Fibroblast of the aortic adventitia (primary cell): ENCODE results near the gene FITM1. TPM values are rescaled to one million over a fixed set of nuclear protein-coding genes. Genes with fewer than 3 reads are reported as not detected.

ENCODE experiments used
- DNase-seq: peaks from one replicate; pipeline ENCODE4 v3.0.0-alpha.2; 2010; ENCODE audit warnings: low read depth
- H3K4me3 ChIP-seq: 2 replicates; pipeline ENCODE4 v1.5.1; 2011; ENCODE audit warnings: low read depth, mild to moderate bottlenecking, control low read depth, low read length, moderate library complexity
- CTCF ChIP-seq: IDR thresholded peaks from 2 replicates; pipeline ENCODE4 v1.5.1; 2011; ENCODE audit warnings: mild to moderate bottlenecking, low read length, control low read depth, inconsistent platforms; ENCODE audit not compliant: insufficient read depth
- total RNA-seq: library from RNA; depleted of rRNA; stranded (reverse); fragments of >200 nt; gene quantifications from 2 replicates; pipeline ENCODE4 v1.2.3, GENCODE V29; 2012; ENCODE audit warnings: low replicate concordance

The FITM1 gene
- total RNA-seq, 1 donor, result 0.18 TPM

GRCh38 chr14:24130717-24131548 lies 474 bp downstream of the FITM1 start:
- DNase-seq, result no peak
- no peak overlapping the region for H3K4me3 ChIP-seq
- TF ChIP-seq CTCF, result no peak

GRCh38 chr14:24131549-24131966 lies 1.1 kb downstream of the FITM1 start:
- TF ChIP-seq CTCF, result no peak
- no peak for DNase-seq

GRCh38 chr14:24132061-24132685 lies 1.7 kb downstream of the FITM1 start:
- DNase-seq, result no peak
- TF ChIP-seq CTCF, result no peak
- no peak overlapping the region for H3K4me3 ChIP-seq

More at GRCh38 chr14:24131549-24131966, 1.1 kb downstream of the FITM1 start:
- no peak overlapping the region for H3K4me3 ChIP-seq

GRCh38 chr14:24132976-24133375 lies 2.5 kb downstream of the FITM1 start:
- no peak for TF ChIP-seq CTCF
- no peak overlapping the region for H3K4me3 ChIP-seq
- no peak for DNase-seq

GRCh38 chr14:24133735-24134134 lies 3.3 kb downstream of the FITM1 start:
- no peak overlapping the region for H3K4me3 ChIP-seq
- no peak for TF ChIP-seq CTCF
- DNase-seq, result no peak

- peak overlapping the region; percentile 87 for H3K4me3 ChIP-seq
- no peak for DNase-seq
- no peak for TF ChIP-seq CTCF
These were observed 5.0 kb downstream of the FITM1 start for GRCh38 chr14:24135584-24135833.
